HG02870 (cell line): ENCODE measurements around the gene BRD3OS.
"Not testable (repeated sequence)": the region's sequence is repeated elsewhere in the genome, so short reads cannot be mapped to it uniquely, and the experiment has no call there.

ENCODE experiments used
- ATAC-seq: cut with Tn5 transposase; IDR thresholded peaks from one replicate; pipeline ENCODE4 v1.9.1; 2021; ENCODE audit warnings: mild to moderate bottlenecking, moderate library complexity; ENCODE audit not compliant: unreplicated experiment

The BRD3OS gene

GRCh38 chr9:133987946-133988665 is 37.2 kb upstream of the BRD3OS start:
- ATAC-seq = no peak

GRCh38 chr9:133988771-133989170 is 36.5 kb upstream of the BRD3OS start:
- ATAC-seq = not testable (repeated sequence)

GRCh38 chr9:133989625-133990365 is 35.5 kb upstream of the BRD3OS start:
- ATAC-seq = no peak

- no peak for ATAC-seq
Observed at GRCh38 chr9:133990366-133991213, 34.7 kb upstream of the BRD3OS start.

- no peak for ATAC-seq
Observed at GRCh38 chr9:133991214-133991921, 33.9 kb upstream of the BRD3OS start.

GRCh38 chr9:133991964-133992779 is 33.1 kb upstream of the BRD3OS start, which contains the start of gene VAV2:
TSS of gene VAV2 (minus strand) at chr9:133992324. CDS start at chr9:133992278, 46 bp downstream.
- ATAC-seq = peak; percentile 37

GRCh38 chr9:133992780-133993634 is 32.3 kb upstream of the BRD3OS start:
- peak; percentile 44 for ATAC-seq

GRCh38 chr9:133993635-133994253 is 31.5 kb upstream of the BRD3OS start:
- no peak for ATAC-seq

- no peak for ATAC-seq
Observed at GRCh38 chr9:133994353-133995011, 30.8 kb upstream of the BRD3OS start.

GRCh38 chr9:133995012-133995896 is 30.0 kb upstream of the BRD3OS start:
- ATAC-seq = no peak

- ATAC-seq = no peak
Observed at GRCh38 chr9:133996531-133997520, 28.5 kb upstream of the BRD3OS start.

- ATAC-seq = no peak
Observed at GRCh38 chr9:133997584-133997983, 27.7 kb upstream of the BRD3OS start.

GRCh38 chr9:133998915-133999595 is 26.2 kb upstream of the BRD3OS start:
- ATAC-seq = no peak

GRCh38 chr9:133999851-134000265 is 25.4 kb upstream of the BRD3OS start:
- no peak for ATAC-seq

GRCh38 chr9:134002796-134003195 is 22.5 kb upstream of the BRD3OS start:
- ATAC-seq = no peak
